HEK293 (cell line): ENCODE results near the gene PDGFC.

Experiments
- CTCF ChIA-PET: fragments of 350-600 bp; formaldehyde crosslinking; extraction: SDS; loops from one replicate; lab custom pipeline; 2021; ENCODE audit warnings: antibody characterized with exemption; lab: Yijun Ruan, JAX
- POLR2A ChIA-PET: fragments of 300-600 bp; formaldehyde crosslinking; extraction: SDS; loops from one replicate; lab custom pipeline; 2020; ENCODE audit warnings: antibody characterized with exemption, inconsistent platforms; lab: Yijun Ruan, JAX
- H3K27ac ChIP-seq: fragments of 200-500 bp; sonication (Bioruptor generic); 2 replicates; pipeline ENCODE4 v1.5.1; 2014; ENCODE audit warnings: low read depth, low read length, control low read depth, inconsistent platforms; ENCODE audit errors: extremely low read depth
- H3K36me3 ChIP-seq, 2 experiments: fragments of 200-500 bp in 1 of 2; sonication (Bioruptor generic) in 1 of 2; 1 replicate in 1 of 2; 2 replicates in 1 of 2; pipeline ENCODE4 v1.5.1; 2014 to 2017; ENCODE audit warnings: inconsistent platforms in 2 of 2, low read length in 2 of 2; ENCODE audit not compliant: control insufficient read depth in 2 of 2, insufficient read depth in 1 of 2
- H3K4me1 ChIP-seq: fragments of 200-500 bp; sonication (Bioruptor generic); 2 replicates; pipeline ENCODE4 v1.5.1; 2014; ENCODE audit warnings: mild to moderate bottlenecking, low read length, inconsistent platforms; ENCODE audit not compliant: control insufficient read depth, insufficient read depth
- H3K4me3 ChIP-seq: 2 replicates; pipeline ENCODE4 v1.5.1; 2011; ENCODE audit warnings: low read depth, mild to moderate bottlenecking, control low read depth, low read length, moderate library complexity
- H3K9me3 ChIP-seq: fragments of 200-500 bp; sonication (Bioruptor generic); 2 replicates; pipeline ENCODE4 v1.5.1; 2014; ENCODE audit warnings: low read depth, low read length, inconsistent platforms; ENCODE audit not compliant: control insufficient read depth, insufficient read depth
- EGR2 ChIP-seq: fragments of 450-650 bp; formaldehyde crosslinking; IDR thresholded peaks from 2 replicates; pipeline ENCODE4 v1.5.1; 2016; ENCODE audit warnings: low read depth, missing biosample characterization, missing genetic modification characterization
- GLIS1 ChIP-seq: fragments of 450-650 bp; formaldehyde crosslinking; IDR thresholded peaks from 2 replicates; pipeline ENCODE4 v1.5.1; 2016; ENCODE audit warnings: missing biosample characterization, missing genetic modification characterization
- KLF9 ChIP-seq: fragments of 450-650 bp; formaldehyde crosslinking; IDR thresholded peaks from 2 replicates; pipeline ENCODE4 v1.5.1; 2016; ENCODE audit warnings: missing biosample characterization, missing genetic modification characterization, low read depth
- MYNN ChIP-seq: fragments of 450-650 bp; formaldehyde crosslinking; IDR thresholded peaks from 2 replicates; pipeline ENCODE4 v1.5.1; 2016; ENCODE audit warnings: missing biosample characterization, missing genetic modification characterization, borderline replicate concordance
- MZF1 ChIP-seq: fragments of 450-650 bp; formaldehyde crosslinking; IDR thresholded peaks from 2 replicates; pipeline ENCODE4 v1.5.1; 2017; ENCODE audit warnings: missing biosample characterization, missing genetic modification characterization, borderline replicate concordance
- PRDM1 ChIP-seq: fragments of 450-650 bp; formaldehyde crosslinking; IDR thresholded peaks from 2 replicates; pipeline ENCODE4; 2016; ENCODE audit warnings: missing biosample characterization, missing genetic modification characterization
- SP2 ChIP-seq: fragments of 450-650 bp; formaldehyde crosslinking; IDR thresholded peaks from 2 replicates; pipeline ENCODE4 v1.5.1; 2016; ENCODE audit warnings: missing biosample characterization, missing genetic modification characterization
- WT1 ChIP-seq: fragments of 450-650 bp; formaldehyde crosslinking; IDR thresholded peaks from 2 replicates; pipeline ENCODE4 v1.5.1; 2016; ENCODE audit warnings: missing biosample characterization, missing genetic modification characterization
- ZBTB44 ChIP-seq: fragments of 450-650 bp; IDR thresholded peaks from 2 replicates; pipeline ENCODE4 v1.5.1; 2018; ENCODE audit warnings: missing biosample characterization, mild to moderate bottlenecking, missing genetic modification characterization
- ZBTB48 ChIP-seq: fragments of 450-650 bp; formaldehyde crosslinking; IDR thresholded peaks from 2 replicates; pipeline ENCODE4 v1.5.1; 2016; ENCODE audit warnings: missing biosample characterization, missing genetic modification characterization
- ZBTB7A ChIP-seq: fragments of 450-650 bp; formaldehyde crosslinking; IDR thresholded peaks from 2 replicates; pipeline ENCODE4 v1.5.1; 2016; ENCODE audit warnings: low read depth, missing biosample characterization, missing genetic modification characterization
- ZFP41 ChIP-seq: fragments of 450-650 bp; formaldehyde crosslinking; IDR thresholded peaks from 2 replicates; pipeline ENCODE4 v1.5.1; 2016; ENCODE audit warnings: missing biosample characterization, missing genetic modification characterization, borderline replicate concordance
- ZIC2 ChIP-seq: fragments of 450-650 bp; formaldehyde crosslinking; IDR thresholded peaks from 2 replicates; pipeline ENCODE4 v1.5.1; 2016; ENCODE audit warnings: missing biosample characterization, missing genetic modification characterization
- ZNF114 ChIP-seq: fragments of 450-650 bp; formaldehyde crosslinking; IDR thresholded peaks from 2 replicates; pipeline ENCODE4 v1.5.0; 2017; ENCODE audit warnings: missing biosample characterization, missing genetic modification characterization
- ZNF184 ChIP-seq: fragments of 450-650 bp; IDR thresholded peaks from 2 replicates; pipeline ENCODE4 v1.5.1; 2018; ENCODE audit warnings: missing biosample characterization, mild to moderate bottlenecking, missing genetic modification characterization
- ZNF274 ChIP-seq, 2 experiments: fragments of 200-500 bp in 1 of 2; fragments of 450-650 bp in 1 of 2; sonication (Bioruptor generic) in 1 of 2; formaldehyde crosslinking in 1 of 2; IDR thresholded peaks; 2 replicates each; pipeline versions ENCODE4 v1.5.1 to v1.6.1; 2014 to 2016; ENCODE audit warnings: borderline replicate concordance in 1 of 2, inconsistent platforms in 1 of 2, low read length in 1 of 2, missing biosample characterization in 1 of 2, missing genetic modification characterization in 1 of 2
- ZNF335 ChIP-seq: fragments of 450-650 bp; formaldehyde crosslinking; conservative IDR thresholded peaks from 2 replicates; pipeline ENCODE4 v1.5.1; 2016; ENCODE audit warnings: missing biosample characterization, missing genetic modification characterization
- ZNF341 ChIP-seq: fragments of 450-650 bp; formaldehyde crosslinking; IDR thresholded peaks from 2 replicates; pipeline ENCODE4; 2016; ENCODE audit warnings: low read depth, missing biosample characterization, missing genetic modification characterization
- ZNF350 ChIP-seq: fragments of 450-650 bp; formaldehyde crosslinking; IDR thresholded peaks from 2 replicates; pipeline ENCODE4 v1.5.0; 2017; ENCODE audit warnings: missing biosample characterization, mild to moderate bottlenecking, missing genetic modification characterization
- ZNF394 ChIP-seq: fragments of 450-650 bp; formaldehyde crosslinking; IDR thresholded peaks from 2 replicates; pipeline ENCODE4 v1.5.1; 2016; ENCODE audit warnings: missing biosample characterization, missing genetic modification characterization, mild to moderate bottlenecking, moderate library complexity, borderline replicate concordance
- ZNF433 ChIP-seq: fragments of 450-650 bp; formaldehyde crosslinking; IDR thresholded peaks from 2 replicates; pipeline ENCODE4 v1.5.1; 2016; ENCODE audit warnings: missing biosample characterization, missing genetic modification characterization, low read depth
- ZNF488 ChIP-seq: fragments of 450-650 bp; formaldehyde crosslinking; IDR thresholded peaks from 2 replicates; pipeline ENCODE4 v1.5.1; 2016; ENCODE audit warnings: missing biosample characterization, missing genetic modification characterization
- ZNF510 ChIP-seq: fragments of 450-650 bp; formaldehyde crosslinking; IDR thresholded peaks from 2 replicates; pipeline ENCODE4 v1.5.1; 2018; ENCODE audit warnings: mild to moderate bottlenecking, missing genetic modification characterization, missing biosample characterization; ENCODE audit not compliant: insufficient replicate concordance
- ZNF529 ChIP-seq: fragments of 450-650 bp; formaldehyde crosslinking; IDR thresholded peaks from 2 replicates; pipeline ENCODE4 v1.5.1; 2017; ENCODE audit warnings: missing genetic modification characterization, missing biosample characterization; ENCODE audit not compliant: insufficient replicate concordance
- ZNF548 ChIP-seq: fragments of 450-650 bp; formaldehyde crosslinking; IDR thresholded peaks from 2 replicates; pipeline ENCODE4 v1.5.1; 2016; ENCODE audit warnings: missing biosample characterization, missing genetic modification characterization
- ZNF558 ChIP-seq: fragments of 450-650 bp; formaldehyde crosslinking; IDR thresholded peaks from 2 replicates; pipeline ENCODE4 v1.5.1; 2016; ENCODE audit warnings: missing biosample characterization, missing genetic modification characterization
- ZNF571 ChIP-seq: fragments of 450-650 bp; formaldehyde crosslinking; IDR thresholded peaks from 2 replicates; pipeline ENCODE4 v1.5.0; 2017; ENCODE audit warnings: missing biosample characterization, missing genetic modification characterization
- ZNF76 ChIP-seq: fragments of 450-650 bp; formaldehyde crosslinking; IDR thresholded peaks from 2 replicates; pipeline ENCODE4; 2016; ENCODE audit warnings: low read depth, missing biosample characterization, missing genetic modification characterization, borderline replicate concordance
- ZNF792 ChIP-seq: fragments of 450-650 bp; formaldehyde crosslinking; IDR thresholded peaks from 2 replicates; pipeline ENCODE4 v1.5.1; 2016; ENCODE audit warnings: missing biosample characterization, missing genetic modification characterization
- ZSCAN30 ChIP-seq: fragments of 450-650 bp; IDR thresholded peaks from 2 replicates; pipeline ENCODE4 v1.5.1; 2018; ENCODE audit warnings: missing biosample characterization, mild to moderate bottlenecking, missing genetic modification characterization, moderate library complexity
- TF ChIP-seq, protein P1 (sequence below): fragments of 450-650 bp; formaldehyde crosslinking; IDR thresholded peaks from 2 replicates; pipeline ENCODE4 v1.5.1; 2016; ENCODE audit warnings: missing biosample characterization, missing genetic modification characterization, borderline replicate concordance

The PDGFC gene

DNA sequence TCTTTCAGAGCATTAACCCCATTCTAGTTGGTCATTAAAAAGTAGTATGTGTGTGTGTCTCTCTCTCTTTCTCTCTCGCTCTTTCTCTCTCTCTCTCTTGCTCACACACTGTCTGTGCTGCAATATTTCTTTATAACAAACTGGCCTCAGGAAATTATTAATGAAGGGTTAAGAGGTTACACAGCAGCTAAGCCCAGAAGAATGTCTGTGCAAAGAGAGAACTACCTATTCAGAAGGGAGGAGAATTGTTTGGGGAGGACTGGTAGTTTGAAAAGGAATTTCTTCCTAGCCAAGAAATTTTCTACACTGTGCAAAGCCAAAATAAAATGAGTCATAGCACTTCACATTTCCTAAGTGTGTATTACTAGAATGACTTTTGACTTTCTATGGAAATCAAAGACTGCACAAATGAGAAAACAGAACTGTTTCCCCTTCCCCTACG, 22.2 kb downstream of the PDGFC start (continued):
- TF ChIP-seq MYNN (tag by site-specific recombination) = peak; percentile 93
- no peak for TF ChIP-seq ZBTB7A (tag by site-specific recombination)
- no peak for TF ChIP-seq ZNF548 (tag by site-specific recombination)
- TF ChIP-seq WT1 = peak; percentile 89
- TF ChIP-seq KLF9 = no peak
- 0 out of 2 replicates have a peak, but pooled peaks have one; percentile 19 for TF ChIP-seq ZNF394

DNA sequence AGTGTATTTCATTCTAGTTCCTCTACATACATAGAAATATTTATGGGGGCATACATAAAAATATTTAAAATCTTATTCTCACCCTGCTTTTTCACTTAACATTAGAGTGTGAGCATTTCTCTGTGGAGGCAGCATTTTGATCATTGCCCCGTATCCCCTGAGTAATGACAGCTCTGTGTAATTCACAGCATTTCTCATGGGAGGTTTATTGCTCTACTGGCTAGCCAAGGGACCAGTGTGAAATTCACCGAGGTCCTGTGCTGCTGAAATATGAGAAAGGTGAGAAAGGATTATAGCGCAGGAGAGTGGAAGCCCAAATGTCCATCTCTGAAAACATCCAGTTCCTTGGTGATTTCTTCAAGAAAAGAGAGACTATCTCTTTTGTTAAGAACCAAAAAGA, 22.9 kb downstream of the PDGFC start:
- TF ChIP-seq SP2 (tag by site-specific recombination) (no peak), ZNF529 (tag by site-specific recombination) (peak; percentile 85), ZBTB48 (tag by site-specific recombination) (peak; percentile 72), GLIS1 (tag by site-specific recombination) (peak; percentile 40)
- H3K4me3 ChIP-seq = no peak overlapping the region
- H3K27ac ChIP-seq = peak overlapping the region; percentile 53; the same call in 1 of the 2 replicates
- H3K9me3 ChIP-seq = no peaks in the 10 kb centered on the region
- POLR2A ChIA-PET = no interaction called here
- H3K36me3 ChIP-seq = no peaks in the 10 kb centered on the region
- peaks cover 52% of the 10 kb centered on the region for H3K4me1 ChIP-seq
- CTCF ChIA-PET = interaction anchor here (0.7 to 0.8 kb wide), 2 partner anchors 8 to 282 kb away, joined by 3 read pairs; no protein-coding TSS in a partner anchor

DNA sequence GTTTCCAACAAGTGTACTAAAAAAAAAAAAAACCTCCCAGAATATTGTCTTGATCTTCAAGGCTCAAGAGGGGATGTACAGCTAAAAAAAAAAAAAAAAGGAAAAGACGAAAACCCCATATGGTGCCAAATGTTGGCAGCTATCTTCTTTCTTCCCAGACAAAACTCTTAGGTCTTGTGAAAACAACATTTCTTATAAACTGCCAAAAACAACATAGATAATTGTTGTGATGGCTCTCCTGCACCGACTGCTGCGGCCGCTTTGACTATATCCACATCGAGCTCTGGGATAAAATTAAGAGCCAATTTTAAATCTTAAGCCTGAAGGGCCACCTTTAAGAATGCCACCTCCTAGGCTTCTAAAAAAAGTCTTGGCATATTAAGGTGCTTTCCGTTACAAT, 23.5 kb downstream of the PDGFC start:
- Histone ChIP-seq H3K4me1 (peaks cover 55% of the 10 kb centered on the region), H3K27ac (no peak overlapping the region; the same call in 1 of the 2 replicates), H3K36me3 (no peaks in the 10 kb centered on the region), H3K9me3 (no peaks in the 10 kb centered on the region), H3K4me3 (no peak overlapping the region)
- CTCF ChIA-PET = interaction anchor here (0.8 kb wide), 1 partner anchor 9 kb away, joined by 3 read pairs; no protein-coding TSS in a partner anchor
- POLR2A ChIA-PET = no interaction called here
- TF ChIP-seq ZIC2 = no peak
- TF ChIP-seq ZNF433 = no peak
- TF ChIP-seq ZNF335 (tag by site-specific recombination) = no peak; the same call in 1 of the 2 replicates
- 0 out of 2 replicates have a peak, but pooled peaks have one; percentile 6 for TF ChIP-seq ZSCAN30 (tag by site-specific recombination)
- no peak for TF ChIP-seq ZNF114
- no peak for TF ChIP-seq ZNF510 (tag by site-specific recombination)
- no peak for TF ChIP-seq ZNF184 (tag by site-specific recombination)
- TF ChIP-seq, protein P1, sequence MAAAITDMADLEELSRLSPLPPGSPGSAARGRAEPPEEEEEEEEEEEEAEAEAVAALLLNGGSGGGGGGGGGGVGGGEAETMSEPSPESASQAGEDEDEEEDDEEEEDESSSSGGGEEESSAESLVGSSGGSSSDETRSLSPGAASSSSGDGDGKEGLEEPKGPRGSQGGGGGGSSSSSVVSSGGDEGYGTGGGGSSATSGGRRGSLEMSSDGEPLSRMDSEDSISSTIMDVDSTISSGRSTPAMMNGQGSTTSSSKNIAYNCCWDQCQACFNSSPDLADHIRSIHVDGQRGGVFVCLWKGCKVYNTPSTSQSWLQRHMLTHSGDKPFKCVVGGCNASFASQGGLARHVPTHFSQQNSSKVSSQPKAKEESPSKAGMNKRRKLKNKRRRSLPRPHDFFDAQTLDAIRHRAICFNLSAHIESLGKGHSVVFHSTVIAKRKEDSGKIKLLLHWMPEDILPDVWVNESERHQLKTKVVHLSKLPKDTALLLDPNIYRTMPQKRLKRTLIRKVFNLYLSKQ (tag by site-specific recombination) = no peak
- TF ChIP-seq ZNF571 (tag by site-specific recombination) = no peak
- no peak for TF ChIP-seq PRDM1 (tag by site-specific recombination)
- TF ChIP-seq KLF9 = no peak
- TF ChIP-seq ZNF548 (tag by site-specific recombination) = no peak
- no peak for TF ChIP-seq ZNF76 (tag by site-specific recombination)
- TF ChIP-seq ZNF792 (tag by site-specific recombination) = 0 out of 2 replicates have a peak, but pooled peaks have one; percentile 81
- TF ChIP-seq ZNF488 = no peak
- TF ChIP-seq ZNF350 (tag by site-specific recombination) = no peak
- TF ChIP-seq ZNF341 (tag by site-specific recombination) = no peak
- peak; percentile 9; the same call in 1 of the 2 replicates for TF ChIP-seq ZBTB44 (tag by site-specific recombination)
- TF ChIP-seq ZNF558 (tag by site-specific recombination) = no peak
- no peak for TF ChIP-seq EGR2 (tag by site-specific recombination)
- no peak for TF ChIP-seq MZF1 (tag by site-specific recombination)
- no peak for TF ChIP-seq ZFP41
- TF ChIP-seq ZNF274 (IDR thresholded peaks at IDR 0.05; ENCODE audit: low read length) = no peak
- TF ChIP-seq ZNF274 (tag by site-specific recombination; IDR thresholded peaks at IDR 0.05; ENCODE audit: borderline replicate concordance) = no peak
